Measurements from ENCODE around the gene CEP78. TPM values are rescaled to one million over a fixed set of nuclear protein-coding genes. Genes with fewer than 3 reads are reported as not detected.

The CEP78 gene
- total RNA-seq, 1 donor from 2014 or later, result 12.1 TPM

GRCh38 chr9:78291240-78291925, 55.5 kb downstream of the CEP78 start:
- no peak for DNase-seq
- no peaks in the 10 kb centered on the region for H3K36me3 ChIP-seq

DNA sequence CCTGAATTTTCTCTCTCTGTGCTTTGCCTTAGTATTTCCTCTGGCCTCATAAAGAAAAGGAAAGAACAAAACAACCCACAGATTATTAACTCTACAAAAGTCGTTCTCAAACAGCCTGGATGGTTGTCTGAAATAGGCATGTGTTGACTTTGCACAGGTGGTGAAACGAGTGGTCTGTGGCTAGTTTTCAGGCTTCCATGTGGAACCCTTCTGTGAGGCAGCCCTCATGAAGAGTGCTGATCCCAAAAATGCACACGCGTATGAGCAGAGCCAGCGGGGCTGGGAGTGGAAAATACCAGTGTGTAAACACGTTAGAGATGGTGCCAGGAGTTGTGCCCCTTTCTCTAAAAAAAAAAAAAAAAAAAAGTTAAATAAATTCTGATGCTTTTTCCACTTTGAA, 56.2 kb downstream of the CEP78 start:
- intact Hi-C loops (cut with DNase I), result no loop called here
- Histone ChIP-seq H3K27me3 (no peaks in the 10 kb centered on the region), H3K9me3 (no peaks in the 10 kb centered on the region), H3K36me3 (no peaks in the 10 kb centered on the region), H3K4me3 (no peak overlapping the region), H3K4me1 (peaks cover 10% of the 10 kb centered on the region), H3K27ac (no peak overlapping the region)
- ATAC-seq, result no peak
- TF ChIP-seq, protein P1, sequence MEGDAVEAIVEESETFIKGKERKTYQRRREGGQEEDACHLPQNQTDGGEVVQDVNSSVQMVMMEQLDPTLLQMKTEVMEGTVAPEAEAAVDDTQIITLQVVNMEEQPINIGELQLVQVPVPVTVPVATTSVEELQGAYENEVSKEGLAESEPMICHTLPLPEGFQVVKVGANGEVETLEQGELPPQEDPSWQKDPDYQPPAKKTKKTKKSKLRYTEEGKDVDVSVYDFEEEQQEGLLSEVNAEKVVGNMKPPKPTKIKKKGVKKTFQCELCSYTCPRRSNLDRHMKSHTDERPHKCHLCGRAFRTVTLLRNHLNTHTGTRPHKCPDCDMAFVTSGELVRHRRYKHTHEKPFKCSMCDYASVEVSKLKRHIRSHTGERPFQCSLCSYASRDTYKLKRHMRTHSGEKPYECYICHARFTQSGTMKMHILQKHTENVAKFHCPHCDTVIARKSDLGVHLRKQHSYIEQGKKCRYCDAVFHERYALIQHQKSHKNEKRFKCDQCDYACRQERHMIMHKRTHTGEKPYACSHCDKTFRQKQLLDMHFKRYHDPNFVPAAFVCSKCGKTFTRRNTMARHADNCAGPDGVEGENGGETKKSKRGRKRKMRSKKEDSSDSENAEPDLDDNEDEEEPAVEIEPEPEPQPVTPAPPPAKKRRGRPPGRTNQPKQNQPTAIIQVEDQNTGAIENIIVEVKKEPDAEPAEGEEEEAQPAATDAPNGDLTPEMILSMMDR (IDR thresholded peaks at IDR 0.05), result no peak
- no peak for DNase-seq

More at GRCh38 chr9:78291240-78291925, 55.5 kb downstream of the CEP78 start:
- no peak for ATAC-seq
- Histone ChIP-seq H3K4me3 (no peak overlapping the region), H3K4me1 (peaks cover 3% of the 10 kb centered on the region), H3K27ac (no peak overlapping the region), H3K9me3 (no peaks in the 10 kb centered on the region), H3K27me3 (no peaks in the 10 kb centered on the region)
- intact Hi-C loops (cut with DNase I), result no loop called here
- TF ChIP-seq, protein P1 (IDR thresholded peaks at IDR 0.05), result no peak

DNA sequence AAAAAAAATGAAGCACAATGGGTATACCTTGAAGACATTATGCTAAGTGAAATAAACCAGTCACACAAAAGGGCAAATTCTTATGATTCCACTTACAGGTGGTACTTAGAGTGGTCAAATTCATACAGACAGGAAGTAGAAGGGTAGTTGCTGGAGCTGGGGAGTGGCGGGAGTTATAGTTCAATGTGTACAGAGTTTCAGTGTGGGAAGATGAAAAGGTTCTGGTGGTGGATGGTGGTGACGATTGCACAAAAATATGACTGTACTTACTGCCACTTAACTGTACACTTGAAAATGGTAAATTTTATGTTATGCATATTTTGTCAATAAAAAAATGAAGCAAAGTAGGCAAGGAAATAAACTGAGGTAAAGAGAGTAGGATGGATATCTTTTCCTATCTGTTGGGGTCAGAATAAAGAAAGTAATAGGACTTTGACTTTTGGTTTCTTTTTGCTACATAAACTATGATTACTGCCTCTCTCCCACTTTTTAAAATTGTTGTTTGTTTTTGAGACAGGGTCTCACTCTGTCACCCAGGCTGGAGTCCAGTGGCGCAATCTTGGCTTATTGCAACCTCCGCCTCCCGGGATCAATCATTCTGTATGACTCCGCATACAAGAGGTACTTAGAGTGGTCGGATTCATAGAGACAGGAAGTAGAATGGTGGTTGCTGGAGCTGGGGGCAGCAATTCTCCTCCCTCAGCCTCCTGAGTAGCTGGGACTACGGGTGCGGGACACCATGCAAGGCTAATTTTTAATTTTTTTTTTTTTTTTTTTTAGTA, 57.0 kb downstream of the CEP78 start:
- intact Hi-C loops (cut with DNase I), result no loop called here
- H3K4me3 ChIP-seq, result no peak overlapping the region
- TF ChIP-seq, protein P1 (IDR thresholded peaks at IDR 0.05), result no peak
- H3K27me3 ChIP-seq, result no peaks in the 10 kb centered on the region
- no peak for DNase-seq
- no peak overlapping the region for H3K27ac ChIP-seq
- no peaks in the 10 kb centered on the region for H3K36me3 ChIP-seq
- H3K9me3 ChIP-seq, result no peaks in the 10 kb centered on the region
- no peak for ATAC-seq
- peaks cover 19% of the 10 kb centered on the region for H3K4me1 ChIP-seq

DNA sequence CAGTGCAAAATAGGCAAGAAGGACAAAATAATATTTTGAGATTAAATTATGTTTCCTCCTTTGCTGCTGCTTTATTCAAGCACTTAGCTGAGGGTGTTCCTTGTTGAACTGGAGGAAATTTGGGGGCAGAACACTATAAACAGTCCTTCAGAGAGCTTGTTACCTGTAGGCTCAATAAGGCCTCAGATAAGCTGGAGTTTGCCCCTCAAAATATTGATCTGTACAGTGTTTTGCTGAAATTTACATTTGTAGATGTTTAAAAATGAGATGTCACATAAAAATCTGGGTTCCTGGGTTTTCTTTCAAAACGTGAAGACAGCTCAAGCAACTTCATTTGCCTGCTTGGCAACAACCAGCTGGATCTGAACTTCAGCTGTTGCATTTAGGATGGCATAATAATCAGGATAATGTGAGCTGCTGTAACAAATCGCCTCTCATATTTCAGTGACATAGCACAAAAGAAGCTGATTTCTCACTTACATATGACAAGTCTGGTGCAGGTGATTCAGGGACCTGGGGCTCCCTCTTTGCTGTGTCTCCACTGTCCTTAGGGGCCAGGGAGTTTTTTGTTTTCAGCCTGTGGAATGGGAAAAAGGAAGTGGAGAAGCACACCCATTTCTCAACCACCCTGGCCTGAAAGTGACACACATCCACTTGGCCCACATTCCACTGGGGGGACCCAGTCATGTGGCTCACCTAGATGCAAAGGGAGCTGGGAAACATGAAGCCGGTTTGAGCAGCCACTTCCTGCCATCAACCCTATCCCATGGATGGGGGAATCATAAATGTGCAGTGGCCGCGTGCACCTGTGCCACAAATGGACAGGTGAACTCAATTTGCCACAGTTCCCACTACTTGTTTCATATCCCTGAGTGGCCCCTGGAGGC, 58.7 kb downstream of the CEP78 start:
- H3K36me3 ChIP-seq, result no peaks in the 10 kb centered on the region
- intact Hi-C loops (cut with DNase I), result no loop called here
- peaks cover 13% of the 10 kb centered on the region for H3K27me3 ChIP-seq
- TF ChIP-seq, protein P1 (IDR thresholded peaks at IDR 0.05), result no peak
- no peaks in the 10 kb centered on the region for H3K9me3 ChIP-seq
- no peak for ATAC-seq
- H3K27ac ChIP-seq, result no peak overlapping the region
- no peak for DNase-seq
- no peak overlapping the region for H3K4me3 ChIP-seq
- H3K4me1 ChIP-seq, result peaks cover 24% of the 10 kb centered on the region

DNA sequence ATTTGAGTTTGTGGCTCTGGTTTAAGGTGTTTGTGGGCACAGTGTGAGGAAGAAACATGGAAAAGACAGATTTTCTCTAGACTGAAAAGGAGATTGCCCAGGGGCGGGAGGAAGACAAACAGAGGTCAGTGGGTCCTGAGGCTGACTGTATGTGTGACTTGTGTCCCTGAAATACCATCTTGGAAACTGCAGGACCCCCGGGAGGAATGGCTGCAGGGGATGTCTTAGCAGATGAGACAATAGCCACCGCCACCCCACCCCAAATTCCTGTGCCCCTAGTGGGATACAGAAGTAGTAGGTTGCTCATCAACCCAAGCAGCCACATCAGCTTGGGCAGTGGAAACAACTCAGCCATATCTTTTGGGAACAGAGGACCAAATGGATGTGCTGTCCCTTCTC, 59.3 kb downstream of the CEP78 start:
- DNase-seq (no peak), ATAC-seq (no peak)
- peaks cover 24% of the 10 kb centered on the region for H3K4me1 ChIP-seq
- H3K4me3 ChIP-seq, result no peak overlapping the region
- TF ChIP-seq, protein P1 (IDR thresholded peaks at IDR 0.05), result no peak
- no peaks in the 10 kb centered on the region for H3K9me3 ChIP-seq
- H3K27ac ChIP-seq, result no peak overlapping the region
- peaks cover 20% of the 10 kb centered on the region for H3K27me3 ChIP-seq
- H3K36me3 ChIP-seq, result no peaks in the 10 kb centered on the region
- intact Hi-C loops (cut with DNase I), result no loop called here

Data from upper lobe of right lung (tissue), 1 donor.